Heart left ventricle (tissue), 16 donors: ENCODE results near the gene MT1A. TPM values are rescaled to one million over a fixed set of nuclear protein-coding genes. Genes with fewer than 3 reads are reported as not detected.

Experiments
- ATAC-seq, 4 donors: fragments of 200-7000 bp; cut with Tn5 transposase; one replicate each; pipeline ENCODE4 v1.9.1; 2020 to 2022; ENCODE audit warnings: moderate library complexity in 4 of 4, mild to moderate bottlenecking in 3 of 4, moderate number of reproducible peaks in 1 of 4
- DNase-seq, 5 donors: peaks; one replicate each; pipeline ENCODE4 v3.0.0-alpha.2; 2020
- H3K27ac ChIP-seq, 12 donors: fragments of 200-600 bp; sonication (generic) in 4 of 12; one replicate each; pipeline versions ENCODE4 v1.5.0 to v1.8.0; 2016 to 2022; ENCODE audit warnings: mild to moderate bottlenecking in 2 of 12
- H3K27me3 ChIP-seq, 9 donors: fragments of 200-600 bp; sonication (generic) in 2 of 9; one replicate each; pipeline versions ENCODE4 v1.5.1 to v1.8.0; 2016 to 2022; ENCODE audit warnings: mild to moderate bottlenecking in 3 of 9
- H3K36me3 ChIP-seq, 9 donors: fragments of 200-600 bp; sonication (generic) in 2 of 9; one replicate each; pipeline versions ENCODE4 v1.5.0 to v1.8.0; 2018 to 2022; ENCODE audit warnings: mild to moderate bottlenecking in 2 of 9
- H3K4me1 ChIP-seq, 12 donors: fragments of 200-600 bp; sonication (generic) in 4 of 12; one replicate each; pipeline versions ENCODE4 v1.5.0 to v1.8.0; 2016 to 2022; ENCODE audit warnings: mild to moderate bottlenecking in 3 of 12
- H3K4me3 ChIP-seq, 12 donors: fragments of 200-600 bp; sonication (generic) in 4 of 12; one replicate each; pipeline versions ENCODE4 v1.5.0 to v1.8.0; 2017 to 2022; ENCODE audit warnings: mild to moderate bottlenecking in 9 of 12, moderate library complexity in 4 of 12
- H3K9me3 ChIP-seq, 12 donors: fragments of 200-600 bp; sonication (generic) in 4 of 12; one replicate each; pipeline versions ENCODE4 v1.5.0 to v1.8.0; 2016 to 2022; ENCODE audit warnings: mild to moderate bottlenecking in 1 of 12
- POLR2A ChIP-seq, 2 donors: fragments of 450-650 bp; IDR thresholded peaks; one replicate each; pipeline ENCODE4 v1.6.1; 2017; ENCODE audit warnings: antibody characterized with exemption in 2 of 2, mild to moderate bottlenecking in 2 of 2, moderate library complexity in 2 of 2
- WGBS, 4 donors: extraction: QIAGEN DNeasy Blood & Tissue Kit in 2 of 4; methylation state at CpG; one replicate each; pipeline versions ENCODE4 v1.1.5 to v1.1.7; 2013 to 2018; 5-methylcytosine and 5-hydroxymethylcytosine counted together
- intact Hi-C, 10 donors: fragments of 100-400 bp; cut with DNase I; formaldehyde crosslinking; loops; one replicate each; pipeline versions ENCODE4 v1.11.1 to v1.14.2; 2022
- polyA plus RNA-seq, 2 donors: library from polyadenylated mRNA; stranded (reverse); fragments of 200-250 nt; gene quantifications; one replicate each; pipeline ENCODE4 v1.2.3, GENCODE V29; 2013
- total RNA-seq, 9 donors: library from RNA; depleted of rRNA in 2 of 9; stranded (reverse); fragments of >200 nt in 2 of 9; fragmentation: NEBNext Ultra II Directional in 3 of 9; extraction: Animal tissue kit (Norgen Biotek cat#: 25700) in 3 of 9; gene quantifications; one replicate each; pipeline versions ENCODE4 v1.1.0 to v1.2.4, GENCODE V29; 2016 to 2023
- TF ChIP-seq, protein P1 (sequence below), 12 donors: fragments of 200-600 bp; sonication (generic) in 4 of 12; IDR thresholded peaks; one replicate each; pipeline versions ENCODE4 v1.5.0 to v1.8.0; 2018 to 2022; ENCODE audit warnings: antibody characterized with exemption in 12 of 12, mild to moderate bottlenecking in 5 of 12
- donor health status: ischemic (EF 13 %, LVEDD 7.1; RV severe dilation, severe dysfunction).
- donor health status: healthy with polysubstance abuse.
- donor health status: DM: no; HTN: yes; CAD: no.
- donor health status: DM: no; HTN: no; CAD: no.
- donor health status: ischemic (EF 25% LVEDD 6.9; RV normal size, moderate dysfunction).
- donor health status: ischemic (EF 25% LVEDD 5.7; RV mildly dilated, moderate dysfunction).
- donor health status: healthy.
- donor health status: DM: yes; HTN: yes; CAD: no.
- donor health status: ischemic (EF 35%, LVEDD 5.7; RV mildly dilated, moderate dysfunction).
- donor health status: nonischemic (EF 11% LVEDD 7.7; RV severe dilation, severe dysfunction).
- donor health status: DM: yes; HTN: yes; CAD: no.
- donor health status: PGD.
- donor health status: ischemic (EF 29% LVEDD 5.4; RV normal size, mild dysfunction).
- donor health status: nonischemic (EF 23%, LVEDD 6.1; RV moderate dilation, normal function).

Gene MT1A
- total and polyA plus RNA-seq, 11 donors = 0.92 to 43.3 (median 4.0) TPM

DNA sequence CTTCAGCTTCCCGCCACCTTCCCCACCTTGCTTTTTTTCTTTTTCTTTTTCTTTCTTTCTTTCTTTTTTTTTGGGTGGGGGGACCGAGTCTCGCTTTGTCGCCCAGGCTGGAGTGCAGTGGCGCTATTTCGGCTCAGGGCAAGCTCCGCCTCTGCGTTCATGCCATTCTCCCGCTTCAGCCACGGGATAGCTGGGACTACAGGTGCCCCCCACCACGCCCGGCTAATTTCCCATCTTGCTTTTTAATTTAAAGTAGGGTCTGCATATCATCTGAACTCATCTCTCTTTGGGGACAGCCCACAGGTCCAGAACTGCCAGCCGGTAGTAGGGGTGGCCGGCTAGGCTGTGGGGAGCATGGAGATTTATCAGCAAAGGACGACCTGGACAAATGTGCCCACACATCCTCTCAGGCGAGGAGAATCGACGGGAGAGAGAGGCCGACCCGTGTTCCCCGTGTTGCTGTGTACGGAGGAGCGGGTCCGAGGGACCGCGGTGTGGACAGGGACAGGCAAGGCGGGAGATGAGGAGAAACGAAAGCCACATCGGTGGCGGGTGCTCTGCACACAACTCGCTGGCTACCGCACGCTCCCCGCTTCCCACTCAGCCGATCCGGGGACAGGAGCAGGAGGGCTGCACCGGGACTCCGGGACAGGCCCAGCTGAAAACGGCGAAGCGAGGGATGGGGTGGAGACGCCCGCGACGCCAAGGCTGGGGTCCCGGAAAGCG lies 3.6 kb upstream of the MT1A start:
- Histone ChIP-seq H3K27ac (no peak overlapping the region), H3K4me1 (peaks cover 0 to 38% (median 17%) of the 10 kb centered on the region in 12 donors), H3K27me3 (peaks cover 0 to 79% (median 29%) of the 10 kb centered on the region in 9 donors), H3K4me3 (peak overlapping the region in 6 of 12 donors; percentile 4 to 28 (median 19)), H3K36me3 (no peaks in the 10 kb centered on the region), H3K9me3 (no peaks in the 10 kb centered on the region)
- TF ChIP-seq, protein P1, sequence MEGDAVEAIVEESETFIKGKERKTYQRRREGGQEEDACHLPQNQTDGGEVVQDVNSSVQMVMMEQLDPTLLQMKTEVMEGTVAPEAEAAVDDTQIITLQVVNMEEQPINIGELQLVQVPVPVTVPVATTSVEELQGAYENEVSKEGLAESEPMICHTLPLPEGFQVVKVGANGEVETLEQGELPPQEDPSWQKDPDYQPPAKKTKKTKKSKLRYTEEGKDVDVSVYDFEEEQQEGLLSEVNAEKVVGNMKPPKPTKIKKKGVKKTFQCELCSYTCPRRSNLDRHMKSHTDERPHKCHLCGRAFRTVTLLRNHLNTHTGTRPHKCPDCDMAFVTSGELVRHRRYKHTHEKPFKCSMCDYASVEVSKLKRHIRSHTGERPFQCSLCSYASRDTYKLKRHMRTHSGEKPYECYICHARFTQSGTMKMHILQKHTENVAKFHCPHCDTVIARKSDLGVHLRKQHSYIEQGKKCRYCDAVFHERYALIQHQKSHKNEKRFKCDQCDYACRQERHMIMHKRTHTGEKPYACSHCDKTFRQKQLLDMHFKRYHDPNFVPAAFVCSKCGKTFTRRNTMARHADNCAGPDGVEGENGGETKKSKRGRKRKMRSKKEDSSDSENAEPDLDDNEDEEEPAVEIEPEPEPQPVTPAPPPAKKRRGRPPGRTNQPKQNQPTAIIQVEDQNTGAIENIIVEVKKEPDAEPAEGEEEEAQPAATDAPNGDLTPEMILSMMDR (IDR thresholded peaks at IDR 0.05) = no peak
- no peak for TF ChIP-seq POLR2A (IDR thresholded peaks at IDR 0.05)
- ATAC-seq (no peak), DNase-seq (peak in 1 of 5 donors; percentile 60)
- intact Hi-C loops = loop anchor here in 1 of 10 donors (5.0 kb wide), 1 partner anchor 47 kb away; the partner anchor contains the start of gene MT1X
- WGBS, 4 donors = 17 to 34% (median 32%) methylated on average over 47 of the region's 47 CpGs

- no peak for ATAC-seq
Measured at GRCh38 chr16:56635441-56635967, 3.0 kb upstream of the MT1A start.

DNA sequence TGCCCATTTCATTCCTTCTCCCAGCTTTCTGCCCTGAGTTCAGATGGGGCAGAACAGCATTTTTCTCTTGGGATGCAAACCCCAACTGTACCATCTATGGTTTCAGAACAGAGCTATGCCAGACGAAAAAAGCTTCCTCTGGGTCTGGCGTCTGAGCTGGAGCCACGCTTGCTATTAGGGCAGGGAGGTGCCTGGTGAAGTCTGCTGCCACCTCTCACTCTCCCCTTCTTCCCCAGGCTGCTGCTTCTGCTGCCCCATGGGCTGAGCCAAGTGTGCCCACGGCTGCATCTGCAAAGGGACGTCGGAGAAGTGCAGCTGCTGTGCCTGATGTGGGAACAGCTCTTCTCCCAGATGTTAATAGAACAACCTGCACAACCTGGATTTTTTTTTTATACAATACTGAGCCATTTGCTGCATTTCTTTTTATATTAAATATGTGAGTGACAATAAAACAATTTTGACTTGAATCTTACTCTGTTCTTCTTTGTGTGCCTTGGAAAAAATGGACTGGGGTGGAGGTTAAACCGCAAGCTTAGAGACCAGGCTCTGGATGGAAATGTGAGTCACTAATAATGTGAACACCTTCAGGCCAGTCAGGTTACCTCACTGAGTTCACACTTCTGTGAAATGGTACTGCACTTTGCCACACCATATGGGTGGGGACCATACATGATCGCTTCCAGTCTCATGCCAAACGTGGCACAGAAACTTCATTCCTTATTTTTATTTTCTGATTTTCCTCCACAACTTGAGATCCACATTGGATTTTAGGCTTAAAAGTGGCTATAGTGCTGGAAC lies 1.7 kb upstream of the MT1A start:
- Histone ChIP-seq H3K4me1 (peaks cover 0 to 38% (median 16%) of the 10 kb centered on the region in 12 donors), H3K36me3 (no peaks in the 10 kb centered on the region), H3K4me3 (no peak overlapping the region), H3K27me3 (peaks cover 0 to 89% (median 29%) of the 10 kb centered on the region in 9 donors), H3K27ac (no peak overlapping the region), H3K9me3 (no peaks in the 10 kb centered on the region)
- intact Hi-C loops = loop anchor here in 1 of 10 donors (5.0 kb wide), 1 partner anchor 45 kb away; the partner anchor contains the start of gene MT1X
- DNase-seq (no peak), ATAC-seq (no peak)
- TF ChIP-seq, protein P1 (IDR thresholded peaks at IDR 0.05) = no peak
- no peak for TF ChIP-seq POLR2A (IDR thresholded peaks at IDR 0.05)
- WGBS, 4 donors = 39 to 65% (median 61%) methylated on average over 9 of the region's 9 CpGs

More at GRCh38 chr16:56635441-56635967, 3.0 kb upstream of the MT1A start:
- no peak for DNase-seq
- Histone ChIP-seq H3K27ac (no peak overlapping the region), H3K27me3 (peaks cover 0 to 83% (median 29%) of the 10 kb centered on the region in 9 donors), H3K9me3 (no peaks in the 10 kb centered on the region), H3K4me3 (peak overlapping the region in 6 of 12 donors; percentile 4 to 28 (median 19)), H3K4me1 (peaks cover 0 to 38% (median 17%) of the 10 kb centered on the region in 12 donors), H3K36me3 (no peaks in the 10 kb centered on the region)
- WGBS, 4 donors = 11 to 42% (median 23%) methylated on average over 36 to 40 of the region's 40 CpGs
- intact Hi-C loops = loop anchor here in 1 of 10 donors (5.0 kb wide), 1 partner anchor 47 kb away; the partner anchor contains the start of gene MT1X
- TF ChIP-seq, protein P1 (IDR thresholded peaks at IDR 0.05) = no peak
- TF ChIP-seq POLR2A (IDR thresholded peaks at IDR 0.05) = no peak
